ENCODE results near the gene TRPC3.
"Not testable (repeated sequence)": the region's sequence is repeated elsewhere in the genome, so short reads cannot be mapped to it uniquely, and the experiment has no call there.

The TRPC3 gene

DNA sequence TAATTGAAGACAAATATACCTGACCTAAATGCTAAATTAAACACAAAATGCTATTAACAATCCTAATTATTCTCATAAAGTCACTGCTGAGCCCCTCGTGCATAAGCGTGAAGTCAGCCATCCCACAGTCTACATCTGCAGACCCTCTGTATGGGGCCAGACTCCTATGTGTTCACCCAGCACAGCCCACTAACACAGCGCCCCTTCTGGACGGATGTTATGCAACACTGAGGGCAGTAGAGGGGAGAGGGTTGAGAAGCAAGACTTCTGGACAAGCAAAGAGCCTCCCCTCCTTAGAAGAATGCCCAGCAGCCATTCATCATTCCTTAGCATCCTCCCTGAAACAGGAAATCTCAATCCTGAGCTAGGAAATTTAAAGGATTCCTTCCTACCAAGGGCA, 7.9 kb downstream of the TRPC3 start:
- no peak for DNase-seq

DNA sequence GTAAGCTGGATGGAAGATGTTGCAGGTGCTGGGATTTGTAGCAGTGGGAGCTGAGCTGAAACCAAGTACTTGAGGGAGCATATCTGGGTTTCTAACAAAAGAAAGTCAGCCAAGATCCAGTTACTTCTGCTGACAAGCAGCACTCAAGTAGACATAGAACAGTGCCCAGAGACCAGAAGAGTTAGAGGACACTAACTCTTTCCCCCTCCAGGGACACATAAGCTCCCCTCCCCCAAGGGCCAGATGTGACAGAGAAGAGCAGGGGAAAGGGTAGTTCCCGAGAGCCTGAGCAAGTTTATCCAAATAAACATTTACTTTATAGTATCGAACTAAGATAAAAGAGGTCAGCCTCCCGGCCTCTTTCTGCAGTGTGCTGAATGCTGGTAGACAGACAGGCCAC, 12.2 kb downstream of the TRPC3 start:
- DNase-seq = no peak

DNA sequence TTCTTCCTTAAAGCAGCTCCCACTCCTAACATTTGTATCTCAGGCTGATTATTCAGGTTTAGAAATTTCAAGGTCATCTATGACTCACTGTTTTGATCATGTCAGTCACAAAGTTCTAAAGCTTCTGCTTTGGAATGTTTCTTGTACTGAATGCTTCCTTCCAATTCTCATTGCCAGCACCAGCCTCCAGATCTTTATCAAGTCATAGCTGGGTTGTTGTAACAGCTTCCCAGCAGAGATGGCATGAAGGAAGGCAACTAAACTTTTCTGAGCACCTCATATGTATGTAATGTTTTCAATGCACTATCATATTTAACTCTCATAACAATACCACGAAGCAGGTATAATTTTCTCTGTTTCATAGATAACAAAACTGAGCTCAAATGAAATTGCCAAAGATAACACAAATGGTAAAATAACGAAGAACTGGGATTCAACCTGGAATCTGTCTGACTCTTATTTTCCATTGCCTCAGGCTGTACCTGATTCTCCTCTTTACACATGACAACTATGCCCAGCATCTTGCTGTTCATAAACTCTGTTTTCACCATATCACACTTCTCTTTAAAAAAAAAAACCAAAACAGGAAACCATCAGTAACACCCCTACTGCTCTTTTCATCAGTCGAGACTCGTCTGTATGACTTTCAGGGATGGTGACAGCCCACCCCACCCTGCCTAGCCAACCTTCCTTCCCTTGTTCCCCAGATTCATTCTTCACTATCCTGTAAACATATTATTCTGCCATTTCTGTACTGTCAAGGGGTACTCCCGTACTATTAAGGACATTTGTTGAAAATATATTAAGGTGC, 13.4 kb downstream of the TRPC3 start:
- DNase-seq = no peak

DNA sequence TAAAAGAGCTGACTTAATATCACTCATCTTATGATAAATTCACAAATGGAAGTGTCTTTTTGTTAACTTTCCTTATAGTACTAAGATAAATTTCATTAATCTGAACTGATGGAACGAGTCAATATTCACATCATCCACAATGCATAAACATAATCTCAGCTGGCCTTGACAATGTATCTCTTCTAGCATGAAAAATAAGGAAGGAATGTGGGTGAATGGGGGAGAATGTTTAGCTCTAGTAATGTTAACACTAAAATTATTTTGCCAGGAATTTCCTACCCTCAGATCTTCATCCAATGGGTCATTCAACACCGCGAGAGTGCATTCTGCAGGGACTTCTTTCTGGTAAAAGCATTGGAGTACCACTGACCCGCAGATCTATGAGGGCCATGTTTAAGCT, 15.8 kb downstream of the TRPC3 start:
- DNase-seq = no peak

DNA sequence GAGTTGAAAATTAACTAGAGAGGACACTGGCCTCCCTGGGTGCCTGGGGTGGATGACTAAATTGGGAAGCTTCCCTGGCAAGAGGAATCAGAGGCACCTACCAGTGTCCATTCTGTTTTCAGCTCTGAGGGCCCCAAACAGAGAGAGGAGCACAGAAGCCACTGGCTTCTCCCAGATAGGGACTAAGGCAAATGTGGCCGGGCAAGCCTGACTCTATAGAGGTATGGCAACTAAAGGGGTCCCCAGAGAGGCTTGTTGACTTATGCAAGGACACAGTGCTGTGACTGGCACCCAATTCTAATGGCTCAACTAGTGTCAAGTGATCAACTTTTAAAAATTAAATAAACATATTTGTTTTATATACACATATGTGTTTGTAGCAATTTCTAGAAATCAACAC, 17.2 kb downstream of the TRPC3 start:
- DNase-seq = no peak

DNA sequence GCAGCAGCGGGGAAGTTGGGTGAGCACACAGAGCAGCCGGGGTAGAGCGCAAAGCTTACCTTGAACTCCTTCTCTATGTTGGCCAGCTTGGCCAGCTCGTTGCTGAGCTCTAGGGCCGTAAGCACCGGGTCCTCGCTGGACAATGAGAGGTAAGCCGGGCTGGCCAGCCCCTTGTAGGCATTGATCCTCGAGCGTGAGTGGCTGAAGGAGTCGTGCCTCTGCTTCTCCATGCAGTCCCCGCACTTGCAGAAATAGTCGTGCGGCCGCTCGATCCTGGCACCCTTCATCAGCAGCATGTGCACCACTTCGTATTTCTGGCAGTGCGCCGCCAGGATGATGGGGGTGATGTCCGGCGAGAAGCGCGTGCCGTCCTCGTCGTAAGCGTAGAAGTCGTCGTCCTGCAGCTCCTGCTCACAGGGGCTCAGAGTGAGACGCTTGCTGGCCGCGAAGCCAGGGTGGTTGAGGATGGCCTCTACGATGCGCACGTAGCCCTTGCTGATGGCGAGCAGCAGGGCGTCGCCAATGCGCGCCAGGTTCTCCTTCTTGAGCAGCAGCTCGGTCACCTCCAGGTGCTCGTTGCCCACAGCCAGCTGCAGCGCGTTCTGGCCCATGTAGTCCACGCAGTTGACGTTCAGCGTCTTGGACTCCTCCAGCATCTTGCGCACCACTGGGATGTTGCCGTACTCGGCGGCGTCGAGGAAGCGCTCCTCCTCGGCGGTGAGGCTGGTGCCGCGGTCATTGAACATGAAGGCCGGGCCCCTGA, 19.5 kb downstream of the TRPC3 start:
- DNase-seq = no peak

DNA sequence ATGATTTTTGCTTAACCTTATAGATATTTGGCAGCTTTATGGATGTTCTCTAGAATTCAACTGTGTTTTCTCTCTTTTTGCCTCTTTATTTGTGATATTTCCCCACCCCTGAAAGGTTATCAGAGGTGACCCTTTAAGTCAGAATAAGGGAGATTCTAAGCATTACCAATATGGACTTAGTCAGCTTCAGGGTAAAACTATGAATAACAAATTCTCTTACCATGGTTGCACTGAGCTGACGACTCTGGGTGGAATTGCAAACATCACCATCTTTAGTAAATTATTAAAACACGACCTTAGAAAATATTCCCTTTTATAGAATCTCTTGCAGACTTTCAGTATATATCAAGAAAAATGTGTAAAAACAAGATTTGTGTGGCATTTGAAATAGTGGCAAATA, 21.6 kb downstream of the TRPC3 start:
- DNase-seq = no peak

DNA sequence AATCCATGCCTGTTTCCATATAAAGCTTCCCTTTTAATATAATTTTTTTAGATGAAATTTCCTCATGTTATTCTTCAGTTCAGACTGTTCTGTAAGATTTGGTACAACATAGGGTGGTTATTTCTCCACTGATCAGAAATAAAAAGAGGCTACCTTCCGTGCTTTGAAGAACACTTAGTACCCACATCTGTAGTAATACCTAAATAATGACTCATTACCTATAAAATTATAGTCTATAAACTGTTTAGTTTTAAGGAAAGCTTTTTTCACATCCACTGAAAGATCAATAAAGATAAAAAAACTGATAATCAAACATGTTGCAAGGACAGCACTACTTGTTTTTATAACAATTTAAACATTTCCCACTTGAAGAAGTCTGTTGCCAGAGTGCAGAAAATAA, 23.9 kb downstream of the TRPC3 start:
- DNase-seq = no peak

DNA sequence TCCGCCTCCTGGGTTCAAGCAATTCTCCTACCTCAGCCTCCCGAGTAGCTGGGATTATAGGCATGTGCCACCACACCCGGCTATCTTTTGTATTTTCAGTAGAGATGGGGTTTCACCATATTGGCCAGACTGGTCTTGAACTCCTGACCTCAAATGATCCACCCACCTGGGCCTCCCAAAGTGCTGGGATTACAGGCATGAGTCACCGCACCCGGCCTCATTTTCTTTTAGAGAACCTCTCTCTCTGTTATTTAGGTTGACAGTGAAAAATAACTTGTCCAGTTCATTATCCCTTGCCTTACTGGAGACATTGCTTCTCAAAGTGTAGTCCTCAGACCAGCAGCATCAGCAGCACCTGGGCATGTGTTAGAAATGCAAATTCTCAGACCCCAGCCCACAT, 25.4 kb downstream of the TRPC3 start:
- DNase-seq = not testable (repeated sequence)

DNA sequence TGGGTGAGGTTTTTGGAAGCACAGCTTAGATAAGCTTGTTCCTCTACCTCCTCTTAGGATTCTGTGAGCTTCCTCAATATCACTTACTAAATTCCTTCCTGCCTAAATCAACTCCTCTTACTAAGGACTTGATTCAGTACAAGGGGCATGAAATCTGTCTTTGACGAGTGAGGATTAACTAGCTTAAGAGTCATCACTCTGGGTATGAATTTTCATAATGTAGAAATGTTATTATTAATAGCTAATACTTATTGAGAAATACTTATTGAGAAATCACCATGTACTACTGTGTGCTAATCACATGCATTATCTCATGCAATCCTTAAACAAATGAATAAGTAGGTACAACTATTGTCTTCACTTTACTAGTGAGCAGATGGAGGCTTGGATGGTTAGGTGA, 28.6 kb downstream of the TRPC3 start:
- no peak for DNase-seq

DNA sequence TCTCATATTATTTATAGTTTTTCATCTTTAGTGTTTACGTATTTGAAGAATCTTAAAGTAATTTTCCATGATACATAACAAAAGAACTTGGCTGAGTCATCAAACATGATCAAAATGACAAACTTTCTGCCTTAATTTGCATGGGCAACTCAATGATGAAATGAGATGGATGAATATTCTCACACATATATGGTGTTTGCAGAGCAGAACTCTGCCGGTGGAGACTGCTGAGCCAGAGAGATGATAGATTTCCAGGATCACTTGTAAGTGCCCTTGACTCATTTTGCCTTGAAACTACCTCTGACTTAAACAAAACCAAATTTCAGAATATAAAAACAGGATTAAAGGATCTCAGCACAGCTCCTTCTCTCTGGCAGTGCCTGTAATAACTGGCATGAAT, 38.2 kb downstream of the TRPC3 start:
- no peak for DNase-seq

DNA sequence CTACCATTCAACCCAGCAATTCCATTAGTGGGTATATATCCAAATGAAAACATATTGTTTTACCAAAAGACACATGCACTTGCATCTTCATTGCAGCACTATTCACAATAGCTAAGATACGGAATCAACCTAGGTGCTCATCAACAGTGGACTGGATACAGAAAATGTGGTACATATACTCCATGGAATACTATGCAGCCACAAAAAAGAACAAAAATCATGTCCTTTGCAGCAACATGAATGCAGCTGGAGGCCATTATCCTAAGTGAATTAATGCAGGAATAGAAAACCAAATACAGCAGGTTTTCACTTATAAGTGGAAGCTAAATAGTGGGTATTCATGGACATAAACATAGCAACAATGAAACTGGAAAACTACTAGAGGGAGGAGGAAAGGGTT, 43.5 kb downstream of the TRPC3 start:
- no peak for DNase-seq

DNA sequence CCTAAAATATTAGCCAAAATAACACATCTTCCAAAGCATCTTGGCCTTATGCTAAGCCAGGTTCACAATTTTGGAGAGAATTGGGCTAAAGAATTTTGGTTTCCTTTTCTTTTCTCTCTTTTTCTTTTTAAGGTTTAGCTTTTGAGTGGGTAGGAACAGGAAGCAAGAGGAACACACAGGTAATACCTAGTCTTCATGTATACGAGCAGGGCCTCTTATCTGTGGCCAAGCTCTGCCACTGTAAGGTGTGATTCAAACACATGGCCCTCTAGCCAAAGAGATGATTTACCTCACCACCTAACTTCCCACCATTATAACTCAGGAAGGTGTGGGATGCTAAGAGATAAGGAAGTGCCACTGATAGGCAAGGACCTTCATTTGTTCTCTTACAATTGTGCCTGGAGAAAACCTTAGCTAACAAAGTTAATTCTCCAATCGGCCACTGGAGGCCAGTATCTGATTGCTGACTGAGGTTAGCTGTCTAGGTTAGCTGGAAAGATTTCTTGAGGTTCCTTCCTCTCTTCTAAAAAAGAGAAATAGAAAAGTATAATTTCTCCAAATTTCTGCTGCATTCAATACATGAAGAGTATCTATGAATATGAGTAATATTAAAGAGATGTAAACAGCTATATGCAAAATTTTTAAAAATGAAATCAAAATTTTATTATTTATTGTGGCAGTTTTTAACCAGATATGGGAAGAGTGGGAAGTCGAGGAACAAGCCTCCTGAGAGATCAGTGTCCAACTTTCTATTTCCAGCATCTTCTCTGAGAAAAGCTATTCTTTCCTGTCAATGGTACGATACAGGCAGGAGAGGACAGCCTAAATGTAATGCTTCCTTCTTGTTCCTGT, 51.5 kb downstream of the TRPC3 start:
- DNase-seq = no peak

DNA sequence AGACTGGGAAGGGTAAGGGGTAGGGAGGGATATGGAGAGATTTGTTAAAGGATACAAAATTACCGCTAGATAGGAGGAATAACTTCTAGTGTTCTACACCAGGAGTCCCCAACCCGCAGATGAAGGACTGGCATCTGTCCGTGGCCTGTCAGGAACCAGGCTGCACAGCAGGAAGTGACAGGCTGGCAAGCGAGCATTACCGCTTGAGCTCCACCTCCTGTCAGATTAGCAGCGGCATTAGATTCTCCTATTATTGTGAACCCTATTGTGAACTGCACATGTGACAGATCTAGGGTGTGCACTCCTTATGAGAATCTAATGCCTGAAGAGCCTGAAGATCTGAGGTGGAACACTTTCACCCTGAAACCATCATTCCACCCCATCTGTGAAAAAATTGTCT, 53.7 kb downstream of the TRPC3 start:
- DNase-seq = no peak

DNA sequence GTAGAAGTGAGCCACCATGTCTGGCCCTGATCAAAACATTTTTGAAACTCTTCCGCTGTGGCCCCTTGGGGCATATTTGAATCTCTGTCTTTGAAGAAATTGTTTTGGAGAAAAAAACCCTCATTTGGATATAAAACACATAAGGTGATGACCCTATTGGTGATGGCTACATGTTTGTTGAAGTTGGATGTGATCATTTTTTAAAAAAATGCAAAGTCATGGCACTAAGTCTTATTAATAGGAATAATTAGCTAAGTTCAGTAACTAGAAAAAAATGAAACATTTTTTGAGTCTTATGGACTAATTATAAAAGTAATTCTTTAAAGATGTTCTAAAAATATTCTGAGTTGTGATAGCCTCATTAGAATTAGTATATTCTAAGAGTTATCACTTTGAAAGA, 63.7 kb downstream of the TRPC3 start:
- no peak for DNase-seq

DNA sequence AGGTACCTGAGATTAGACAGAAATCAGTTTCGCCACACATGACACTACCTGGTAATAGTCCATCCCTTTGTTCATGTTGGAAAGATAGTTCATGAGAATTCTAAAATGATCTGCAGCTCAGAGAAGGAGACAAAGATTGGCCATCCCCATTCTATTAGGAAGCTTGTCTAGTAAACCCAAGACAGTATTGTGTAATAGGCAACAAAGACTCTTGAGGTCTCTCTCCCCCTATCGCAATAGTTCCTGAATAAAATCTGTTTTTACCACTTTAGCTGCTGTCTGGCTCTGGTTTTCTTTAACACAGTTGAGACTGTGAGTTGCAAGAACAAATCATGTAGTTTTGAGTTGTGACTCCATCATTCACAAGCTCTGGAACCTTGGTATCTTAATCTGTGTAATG, 66.7 kb downstream of the TRPC3 start:
- DNase-seq = no peak

DNA sequence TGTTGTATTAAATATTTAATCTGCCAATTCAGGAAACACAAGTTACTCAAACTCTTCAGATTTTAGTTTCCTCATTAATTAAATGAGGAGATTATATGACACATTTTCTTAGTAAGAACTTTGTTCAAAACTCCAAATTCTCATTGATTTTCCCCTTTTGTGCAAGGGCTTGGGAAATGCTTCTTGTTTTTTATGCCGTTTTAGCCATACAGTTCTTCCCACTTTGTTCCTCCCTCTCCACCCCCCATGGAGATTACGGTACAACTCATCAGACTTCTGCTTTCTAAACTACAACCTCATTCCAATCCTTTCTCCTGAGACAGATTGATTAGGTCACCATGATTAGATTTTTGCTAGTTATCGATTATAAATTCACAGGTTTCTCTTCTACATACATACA, 70.7 kb downstream of the TRPC3 start:
- no peak for DNase-seq

DNA sequence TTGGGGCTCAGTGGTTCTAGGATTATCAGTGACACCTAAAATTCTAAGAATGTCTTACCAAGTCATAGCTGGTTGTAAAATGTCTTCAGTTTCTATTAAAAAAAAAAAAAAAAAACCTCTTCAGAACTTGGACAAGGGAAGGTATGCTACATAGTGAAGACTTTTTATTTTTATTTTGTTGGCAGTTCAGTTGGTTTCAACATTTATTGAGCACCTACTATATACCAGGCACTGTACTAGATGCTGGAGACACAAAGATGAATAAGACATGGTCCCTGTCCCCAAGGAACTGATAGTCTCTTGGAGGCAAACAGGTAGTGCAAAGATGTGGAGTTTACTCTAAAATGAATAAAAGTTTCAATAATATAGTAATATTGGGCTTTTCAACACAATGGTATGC, 72.7 kb downstream of the TRPC3 start:
- DNase-seq = no peak

DNA sequence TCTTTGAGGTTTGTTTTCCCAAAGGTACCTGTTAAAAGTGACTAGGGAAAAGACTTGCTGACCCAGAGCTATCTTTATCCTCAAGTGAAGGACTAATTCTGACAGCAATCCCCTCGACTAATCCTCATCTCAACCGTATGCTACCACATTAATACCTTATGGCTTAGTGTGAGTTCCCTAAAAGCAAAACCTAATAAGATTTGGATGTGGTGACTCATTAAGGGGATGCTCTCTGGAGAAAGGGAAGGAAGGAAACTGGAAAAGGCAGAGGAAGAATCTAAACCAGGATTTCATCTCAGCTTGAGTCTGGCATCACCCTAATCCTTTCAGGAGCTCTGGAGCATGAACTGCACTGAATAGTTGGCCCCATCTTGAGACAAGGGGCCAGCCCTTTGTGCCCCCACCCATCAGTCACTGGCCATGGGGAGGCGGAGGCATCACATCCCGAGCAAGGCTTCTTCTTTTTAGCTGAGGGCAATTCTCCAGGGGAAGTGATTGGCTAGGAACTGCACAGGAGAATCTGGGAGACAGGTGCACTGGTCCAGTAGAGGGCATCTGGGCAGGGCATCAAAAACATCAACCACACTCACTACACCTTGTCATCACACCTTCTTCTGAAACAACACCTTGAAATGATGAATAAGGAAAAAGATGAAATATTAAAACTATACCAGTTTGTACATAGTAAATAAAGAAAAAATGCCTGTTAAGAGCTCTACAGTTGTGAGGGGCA, 74.7 kb downstream of the TRPC3 start:
- DNase-seq = no peak

DNA sequence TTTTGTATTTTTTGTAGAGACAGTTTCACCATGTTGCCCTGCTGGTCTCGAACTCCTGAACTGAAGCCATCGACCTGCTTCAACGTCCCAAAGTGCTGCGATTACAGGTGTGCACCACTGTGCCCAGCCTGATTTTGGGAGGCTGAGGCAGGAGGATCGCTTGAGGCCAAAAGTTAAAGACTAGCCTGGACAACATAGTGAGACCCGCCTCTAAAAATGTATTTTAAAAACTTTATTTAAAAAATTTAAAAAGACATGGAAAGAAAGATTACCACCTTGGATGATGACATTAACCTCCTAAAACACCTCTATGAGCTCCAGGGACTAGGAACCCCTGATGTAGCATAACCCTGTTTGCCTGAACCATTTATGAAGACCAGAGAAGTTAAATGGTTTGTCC, 75.8 kb downstream of the TRPC3 start:
- no peak for DNase-seq

DNA sequence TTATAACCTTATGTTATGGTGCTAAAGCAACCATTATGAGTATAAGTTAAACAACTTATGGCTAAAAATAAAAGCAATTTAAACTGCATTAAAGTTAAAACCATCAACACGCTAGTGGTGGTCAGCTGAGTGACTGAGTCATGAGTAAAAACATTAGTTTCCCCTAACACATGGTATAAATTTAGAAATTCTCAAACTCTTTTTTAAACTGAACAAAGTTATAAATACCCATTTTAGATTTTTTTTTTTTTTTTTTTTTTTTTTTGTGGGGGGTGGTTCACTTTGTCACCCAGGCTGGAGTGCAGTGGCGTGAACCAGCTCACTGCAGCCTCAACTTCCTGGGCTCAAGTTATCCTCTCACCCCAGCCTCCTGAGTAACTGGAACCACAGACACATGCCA, 76.2 kb downstream of the TRPC3 start:
- DNase-seq = no peak

DNA sequence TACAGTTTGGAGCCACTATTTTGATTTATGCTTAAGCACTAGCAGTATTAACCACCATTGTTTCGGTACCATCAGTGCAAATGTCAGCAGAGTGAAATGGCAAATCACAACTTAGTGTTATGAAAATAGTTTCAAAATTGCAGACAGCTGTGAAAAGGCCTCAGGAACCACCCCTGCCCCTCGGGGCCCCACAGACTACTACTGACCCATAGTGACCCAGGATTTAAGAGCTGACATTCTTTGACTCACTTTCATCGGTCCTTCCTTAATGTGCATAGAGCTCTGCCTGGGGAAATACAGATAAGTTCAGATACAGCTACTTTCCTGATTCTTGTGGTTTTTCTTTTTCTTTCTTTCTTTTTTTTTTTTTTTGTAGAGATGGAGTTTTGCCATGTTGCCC, 78.3 kb downstream of the TRPC3 start:
- no peak for DNase-seq
